H54 (cell line): Measurements from ENCODE around the gene CACNA1E.
"Not testable (repeated sequence)": the region's sequence is repeated elsewhere in the genome, so short reads cannot be mapped to it uniquely, and the experiment has no call there.

Source experiments
- DNase-seq: peaks from one replicate; pipeline ENCODE4 v3.0.0; 2011; ENCODE audit warnings: low spot score, mixed read lengths; ENCODE audit not compliant: insufficient read length
- FAIRE-seq: peaks from 3 replicates; lab custom pipeline; 2011; peaks lifted over from hg19 to GRCh38; lab: Jason Lieb, UNC
- POLR2A ChIP-seq: IDR thresholded peaks from 2 replicates; pipeline ENCODE4 v1.6.1; 2011; ENCODE audit warnings: low read depth, mild to moderate bottlenecking, low read length

The CACNA1E gene

GRCh38 chr1:181817091-181817490 lies 333.8 kb downstream of the CACNA1E start:
- DNase-seq, result no peak
- no peak for TF ChIP-seq POLR2A
- no peak for FAIRE-seq

GRCh38 chr1:181818459-181818858 lies 335.1 kb downstream of the CACNA1E start:
- FAIRE-seq, result no peak
- no peak for TF ChIP-seq POLR2A
- DNase-seq, result no peak

- DNase-seq, result no peak
- FAIRE-seq, result no peak
- no peak for TF ChIP-seq POLR2A
Observed at GRCh38 chr1:181818943-181819342, 335.6 kb downstream of the CACNA1E start.

- TF ChIP-seq POLR2A, result no peak
- DNase-seq, result no peak
- no peak for FAIRE-seq
Observed at GRCh38 chr1:181821701-181822100, 338.4 kb downstream of the CACNA1E start.

GRCh38 chr1:181832173-181832880 lies 349.0 kb downstream of the CACNA1E start:
- FAIRE-seq, DNase-seq: not testable (repeated sequence)

GRCh38 chr1:181846001-181846645 lies 362.8 kb downstream of the CACNA1E start:
- DNase-seq (no peak), FAIRE-seq (no peak)
- no peak for TF ChIP-seq POLR2A

- no peak for TF ChIP-seq POLR2A
- FAIRE-seq (no peak), DNase-seq (no peak)
Observed at GRCh38 chr1:181846681-181847080, 363.4 kb downstream of the CACNA1E start.

GRCh38 chr1:181849071-181849470 lies 365.8 kb downstream of the CACNA1E start:
- DNase-seq, result no peak
- no peak for FAIRE-seq
- no peak for TF ChIP-seq POLR2A

- FAIRE-seq, DNase-seq: not testable (repeated sequence)
Observed at GRCh38 chr1:181854212-181854611, 370.9 kb downstream of the CACNA1E start.

GRCh38 chr1:181855380-181855779 lies 372.1 kb downstream of the CACNA1E start:
- DNase-seq (no peak), FAIRE-seq (no peak)
- no peak for TF ChIP-seq POLR2A
